RWPE1 (cell line): ENCODE measurements around the gene TPCN2.

Experiments used
- CTCF ChIA-PET: fragments of 350-600 bp; sonication (Branson Sonifier 250); formaldehyde crosslinking; extraction: SDS; loops from one replicate; lab custom pipeline; 2021; lab: Yijun Ruan, JAX
- POLR2A ChIA-PET: fragments of 400-600 bp; formaldehyde crosslinking; extraction: SDS; loops from one replicate; lab custom pipeline; 2020; ENCODE audit warnings: antibody characterized with exemption; ENCODE audit not compliant: low non-redundant PET; lab: Yijun Ruan, JAX
- DNase-seq: peaks from one replicate; pipeline ENCODE4 v3.0.0; 2012; ENCODE audit warnings: low spot score
- H3K27ac ChIP-seq: fragments of 450-650 bp; 2 replicates; pipeline ENCODE4 v1.5.1; 2017
- TF ChIP-seq, protein P1 (sequence below): fragments of 450-650 bp; conservative IDR thresholded peaks from 2 replicates; pipeline ENCODE4 v1.5.1; 2017; ENCODE audit warnings: low read depth, mild to moderate bottlenecking

Gene TPCN2

DNA sequence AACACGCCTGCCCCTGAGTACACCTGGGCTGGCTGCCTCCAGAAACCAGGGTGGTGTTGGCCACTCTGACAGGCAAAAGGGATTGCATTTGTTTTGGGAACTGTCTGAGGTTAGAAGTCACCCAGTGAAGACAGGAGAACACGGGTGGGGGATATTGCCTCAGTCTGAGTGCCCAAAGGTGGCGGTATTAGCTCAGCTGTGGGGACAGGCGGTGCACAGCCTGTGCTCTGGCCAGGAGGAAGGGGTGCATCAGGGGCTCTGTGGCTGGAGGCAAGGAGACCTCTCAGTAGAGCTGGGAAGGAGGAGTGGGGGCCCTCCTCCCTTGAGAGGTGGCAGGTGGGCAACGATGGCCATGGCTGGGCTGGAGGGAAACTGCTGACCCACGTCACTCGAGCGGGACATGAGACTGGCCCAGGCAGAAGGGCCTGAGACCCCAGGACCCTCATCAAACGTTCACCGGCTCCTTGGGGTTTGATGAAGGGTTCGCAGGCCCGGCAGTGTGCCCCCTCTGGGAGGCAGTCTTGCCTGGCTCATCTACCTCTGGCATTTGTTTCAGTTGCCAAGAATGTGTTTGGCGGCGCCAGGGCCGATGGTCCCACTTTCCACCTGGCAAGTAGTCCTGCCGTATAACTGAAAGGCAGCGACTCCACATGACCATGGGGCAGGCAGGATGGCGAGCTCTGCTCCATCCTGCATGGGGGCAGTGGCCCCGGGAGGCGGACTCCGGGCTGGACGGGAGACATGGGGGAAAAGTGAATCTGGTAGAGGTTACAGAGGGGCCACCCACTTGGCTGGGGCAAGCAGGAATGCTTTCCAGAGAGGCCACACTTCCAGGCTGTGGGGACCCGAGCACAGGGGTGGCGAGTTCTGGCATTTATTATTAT lies 54.2 kb downstream of the TPCN2 start:
- CTCF ChIA-PET, result interaction anchor here (0.6 to 4.9 kb wide), 5 partner anchors 18 to 567 kb away, joined by 3 to 69 read pairs (median 4); no protein-coding TSS in a partner anchor
- TF ChIP-seq, protein P1, sequence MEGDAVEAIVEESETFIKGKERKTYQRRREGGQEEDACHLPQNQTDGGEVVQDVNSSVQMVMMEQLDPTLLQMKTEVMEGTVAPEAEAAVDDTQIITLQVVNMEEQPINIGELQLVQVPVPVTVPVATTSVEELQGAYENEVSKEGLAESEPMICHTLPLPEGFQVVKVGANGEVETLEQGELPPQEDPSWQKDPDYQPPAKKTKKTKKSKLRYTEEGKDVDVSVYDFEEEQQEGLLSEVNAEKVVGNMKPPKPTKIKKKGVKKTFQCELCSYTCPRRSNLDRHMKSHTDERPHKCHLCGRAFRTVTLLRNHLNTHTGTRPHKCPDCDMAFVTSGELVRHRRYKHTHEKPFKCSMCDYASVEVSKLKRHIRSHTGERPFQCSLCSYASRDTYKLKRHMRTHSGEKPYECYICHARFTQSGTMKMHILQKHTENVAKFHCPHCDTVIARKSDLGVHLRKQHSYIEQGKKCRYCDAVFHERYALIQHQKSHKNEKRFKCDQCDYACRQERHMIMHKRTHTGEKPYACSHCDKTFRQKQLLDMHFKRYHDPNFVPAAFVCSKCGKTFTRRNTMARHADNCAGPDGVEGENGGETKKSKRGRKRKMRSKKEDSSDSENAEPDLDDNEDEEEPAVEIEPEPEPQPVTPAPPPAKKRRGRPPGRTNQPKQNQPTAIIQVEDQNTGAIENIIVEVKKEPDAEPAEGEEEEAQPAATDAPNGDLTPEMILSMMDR, result no peak; the same call in 1 of the 2 replicates
- POLR2A ChIA-PET, result no interaction called here
- DNase-seq, result no peak
- peak overlapping the region; percentile 32; the same call in 1 of the 2 replicates for H3K27ac ChIP-seq

DNA sequence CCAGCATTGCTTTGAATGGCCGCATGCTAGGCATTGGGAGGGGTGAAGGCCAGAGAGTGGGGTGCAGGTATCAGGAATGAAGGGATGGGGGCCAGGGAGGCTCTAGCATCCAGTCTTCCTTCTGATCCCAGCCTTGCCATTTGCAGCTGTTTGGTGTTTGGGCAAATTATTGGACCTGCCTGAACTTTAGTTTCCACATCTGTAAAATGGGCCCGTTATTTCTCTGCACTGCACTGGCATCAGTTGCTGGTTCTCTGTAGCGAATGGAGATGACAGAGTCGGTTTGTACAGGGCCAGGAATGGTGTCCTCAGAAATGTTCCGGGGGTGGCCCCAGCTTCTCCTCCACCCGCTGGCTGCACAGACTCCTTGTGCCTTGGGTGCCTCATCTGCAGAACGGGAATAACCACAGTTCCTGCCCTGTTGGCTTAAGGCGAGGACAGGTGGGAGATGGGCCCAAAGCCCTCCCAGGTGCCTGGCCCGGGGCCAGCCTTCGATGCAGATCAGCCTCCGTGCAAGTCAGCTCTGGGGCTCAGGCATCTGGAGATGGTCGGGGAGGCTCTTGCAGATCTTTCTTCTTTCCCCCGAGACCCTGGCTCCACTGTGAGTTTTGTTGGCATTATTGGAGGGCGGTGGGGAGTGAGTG lies 55.6 kb downstream of the TPCN2 start:
- DNase-seq, result no peak
- POLR2A ChIA-PET, result no interaction called here
- CTCF ChIA-PET, result interaction anchor here (1.6 to 2.2 kb wide), 2 partner anchors 47 to 566 kb away, joined by 3 to 9 read pairs; no protein-coding TSS in a partner anchor
- no peak overlapping the region for H3K27ac ChIP-seq
- TF ChIP-seq, protein P1, result no peak

DNA sequence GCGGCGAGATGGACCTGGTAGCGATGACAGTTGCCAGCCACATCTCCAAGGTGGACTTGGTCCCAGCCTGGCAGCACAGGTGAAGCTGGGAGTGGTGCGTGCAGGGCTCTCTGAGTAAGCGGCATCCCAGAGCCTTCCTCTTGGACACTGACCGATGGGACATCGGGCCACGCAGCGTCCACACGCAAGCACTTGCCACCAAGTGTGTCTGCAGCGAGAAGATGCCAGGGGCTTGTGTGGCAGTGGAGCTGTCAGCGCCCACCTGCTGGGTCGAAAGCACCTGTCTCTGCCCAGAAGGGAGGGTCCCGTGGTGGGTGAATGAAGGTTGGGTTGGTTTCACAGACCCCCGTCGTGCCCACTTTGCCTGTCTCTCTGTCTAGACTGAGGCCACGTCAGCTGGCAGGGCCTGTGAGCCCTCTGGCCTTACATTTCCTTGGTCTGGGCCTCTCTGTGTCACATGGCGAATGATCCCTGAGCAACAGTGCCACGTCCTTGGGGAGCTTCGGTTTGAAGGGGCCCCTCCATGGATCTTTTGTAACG lies 56.2 kb downstream of the TPCN2 start:
- CTCF ChIA-PET, result interaction anchor here (1.6 to 2.2 kb wide), 2 partner anchors 47 to 565 kb away, joined by 3 to 9 read pairs; no protein-coding TSS in a partner anchor
- DNase-seq, result no peak
- POLR2A ChIA-PET, result no interaction called here
- TF ChIP-seq, protein P1, result no peak
- no peak overlapping the region for H3K27ac ChIP-seq

DNA sequence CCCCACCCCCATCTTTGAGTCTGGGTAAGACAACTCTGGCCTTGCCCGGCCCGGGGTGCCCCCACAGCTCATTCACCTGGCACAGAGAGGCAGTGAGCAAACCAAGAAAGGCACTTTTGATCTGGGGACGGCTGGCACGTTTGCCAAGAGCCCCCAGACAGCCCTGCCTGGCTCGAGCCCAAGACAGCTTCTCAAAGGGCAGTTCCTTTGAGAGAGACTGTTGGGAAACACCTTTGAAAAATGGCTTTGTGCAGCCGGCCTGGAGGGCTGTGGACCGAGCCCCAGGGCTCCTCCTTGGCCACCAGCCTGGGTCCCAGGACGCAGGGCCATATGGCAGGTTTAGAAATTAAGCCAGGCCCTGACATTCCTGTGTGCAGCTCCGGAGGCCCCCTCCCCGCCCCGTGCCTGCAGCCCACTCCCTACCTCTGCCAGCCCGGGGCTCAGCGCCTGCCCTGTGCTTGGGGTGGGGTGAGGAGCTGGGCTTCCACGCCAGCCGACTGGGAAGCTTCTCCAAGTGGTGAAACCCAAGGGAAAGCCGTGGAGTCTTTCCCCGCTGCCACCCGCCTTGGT lies 56.8 kb downstream of the TPCN2 start:
- no peak for DNase-seq
- H3K27ac ChIP-seq, result no peak overlapping the region
- TF ChIP-seq, protein P1, result no peak
- POLR2A ChIA-PET, result no interaction called here
- CTCF ChIA-PET, result interaction anchor here (0.6 to 2.2 kb wide), 3 partner anchors 46 to 564 kb away, joined by 3 to 9 read pairs (median 3); no protein-coding TSS in a partner anchor

DNA sequence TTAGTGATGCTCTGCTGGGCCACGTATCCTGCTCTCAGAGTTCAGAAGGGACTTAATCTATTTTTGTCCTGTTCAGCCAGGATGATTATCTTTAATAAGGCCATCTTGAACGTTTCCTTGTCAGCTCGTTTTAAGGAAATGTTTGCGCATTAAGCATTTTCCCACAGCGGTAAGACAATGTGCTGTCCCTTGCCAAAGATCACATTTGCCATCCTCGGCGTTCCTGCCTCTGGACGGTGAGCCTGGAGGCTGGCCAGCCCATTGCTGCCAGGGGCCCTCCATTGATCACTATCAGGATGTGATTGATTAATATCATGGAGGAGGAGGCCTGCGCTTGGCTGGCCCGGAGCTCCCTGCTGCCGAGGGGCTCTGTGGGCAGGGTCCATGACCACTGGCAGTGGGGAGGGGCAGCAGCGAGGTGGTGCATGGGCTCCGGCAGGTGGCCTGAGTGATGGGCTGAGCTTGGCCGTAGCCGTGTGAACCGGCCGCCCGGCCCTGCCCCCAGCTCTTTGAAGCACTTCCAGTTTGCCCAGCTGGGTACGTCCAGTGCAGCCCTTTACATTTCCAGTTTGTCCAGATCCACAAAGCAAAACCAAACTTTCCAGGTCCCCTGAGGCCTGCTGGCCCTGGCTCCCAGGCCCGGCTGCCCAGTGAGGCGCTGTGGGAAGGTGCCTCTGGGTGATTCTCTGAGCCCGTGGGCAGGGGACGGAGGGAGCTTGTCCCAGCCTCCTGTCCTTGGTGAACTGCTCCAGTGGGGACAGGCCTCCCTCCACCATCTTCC lies 57.5 kb downstream of the TPCN2 start:
- TF ChIP-seq, protein P1, result no peak
- DNase-seq, result no peak
- no peak overlapping the region for H3K27ac ChIP-seq
- POLR2A ChIA-PET, result no interaction called here
- CTCF ChIA-PET, result interaction anchor here (0.6 to 2.2 kb wide), 4 partner anchors 98 to 564 kb away, joined by 3 to 9 read pairs (median 4); no protein-coding TSS in a partner anchor
